Measurements from ENCODE around the gene PITRM1.

GRCh38 chr10:3166496-3167290 lies 5.9 kb downstream of the PITRM1 start:
- TF ChIP-seq CTCF (IDR thresholded peaks at IDR 0.05; ENCODE audit: borderline replicate concordance, extremely low read depth, low read length, poor library complexity, severe bottlenecking) = no peak
- no peak for TF ChIP-seq EZH2 (IDR thresholded peaks at IDR 0.05; ENCODE audit: borderline replicate concordance, low read depth, low read length, severe bottlenecking)

Data from DND-41 (cell line).